GM18499 (cell line): ENCODE measurements around the gene SRR.

Experiments used
- ATAC-seq: cut with Tn5 transposase; IDR thresholded peaks from one replicate; pipeline ENCODE4 v1.9.1; 2021; ENCODE audit warnings: moderate number of reproducible peaks; ENCODE audit not compliant: insufficient read depth, unreplicated experiment

SRR gene

DNA sequence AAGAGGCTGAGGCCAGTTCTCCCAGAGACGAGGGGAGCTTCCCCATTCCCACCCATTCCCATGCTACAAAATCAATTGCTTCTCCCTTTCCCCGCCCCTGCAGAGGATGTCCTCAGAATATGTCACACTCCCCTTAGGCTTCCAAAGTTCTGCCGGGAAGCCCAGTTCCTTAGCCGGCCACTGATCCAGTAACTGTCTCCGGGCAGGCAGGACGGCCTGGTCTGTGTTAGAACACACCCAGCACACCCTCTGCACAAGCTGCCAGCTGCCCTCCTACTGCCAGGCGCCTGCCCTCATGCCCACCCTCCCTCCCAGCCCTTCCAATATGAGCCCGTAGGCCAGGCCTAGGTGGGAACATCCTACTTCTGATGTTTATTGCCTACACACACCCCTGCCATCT is 64.6 kb downstream of the SRR start:
- ATAC-seq = no peak

DNA sequence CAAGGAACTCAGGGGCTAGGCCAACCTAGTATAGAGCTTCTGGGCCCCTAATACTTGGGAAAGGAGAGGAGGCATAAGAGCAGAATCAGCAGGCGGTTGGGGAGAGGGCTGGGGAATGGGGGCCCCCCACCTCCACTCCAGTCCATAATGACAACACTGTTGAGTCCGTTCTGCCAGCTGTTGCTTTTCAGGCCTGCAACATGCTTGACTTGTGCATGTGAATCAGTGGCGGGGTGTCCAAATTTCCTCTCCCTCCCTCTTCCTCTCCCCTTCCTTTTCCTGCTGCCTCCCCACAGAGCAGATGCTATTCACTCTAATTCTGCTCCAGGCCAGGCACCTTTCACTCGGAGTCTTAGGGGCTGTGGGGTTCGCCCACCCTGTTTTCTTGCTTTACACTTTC is 65.3 kb downstream of the SRR start:
- ATAC-seq = no peak

DNA sequence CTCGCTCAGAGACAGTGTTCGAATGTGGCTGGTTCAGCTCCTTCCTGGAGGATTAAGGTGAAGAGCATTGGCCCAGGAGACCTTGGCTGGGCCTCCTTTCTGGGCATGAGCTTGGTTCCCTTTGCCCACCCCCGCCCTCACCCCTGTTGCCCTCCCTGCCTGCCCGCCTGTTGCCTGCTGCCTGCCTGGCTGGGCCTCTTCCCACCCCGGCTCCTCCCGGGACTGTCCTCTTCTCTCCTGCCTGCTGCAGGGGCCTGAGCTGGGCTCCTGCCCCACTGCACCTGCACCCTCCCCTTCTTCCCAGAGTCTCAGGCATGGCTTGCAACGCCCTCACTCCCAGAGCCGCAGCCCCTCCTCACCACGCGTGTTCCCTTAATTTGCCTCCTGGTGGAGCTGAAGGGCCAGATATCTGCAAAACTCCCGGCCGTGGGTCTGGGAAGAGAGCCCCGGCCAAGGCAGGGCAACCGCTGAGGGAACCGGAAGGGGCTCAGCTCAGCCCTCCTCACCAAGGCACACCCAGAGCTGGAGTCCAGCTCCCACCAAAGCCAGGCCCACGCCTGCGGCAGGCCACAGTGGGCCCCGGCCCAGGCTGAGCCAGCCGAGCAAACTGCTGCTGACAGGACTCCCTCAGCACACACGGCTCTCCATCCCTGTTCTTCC is 65.9 kb downstream of the SRR start:
- no peak for ATAC-seq

DNA sequence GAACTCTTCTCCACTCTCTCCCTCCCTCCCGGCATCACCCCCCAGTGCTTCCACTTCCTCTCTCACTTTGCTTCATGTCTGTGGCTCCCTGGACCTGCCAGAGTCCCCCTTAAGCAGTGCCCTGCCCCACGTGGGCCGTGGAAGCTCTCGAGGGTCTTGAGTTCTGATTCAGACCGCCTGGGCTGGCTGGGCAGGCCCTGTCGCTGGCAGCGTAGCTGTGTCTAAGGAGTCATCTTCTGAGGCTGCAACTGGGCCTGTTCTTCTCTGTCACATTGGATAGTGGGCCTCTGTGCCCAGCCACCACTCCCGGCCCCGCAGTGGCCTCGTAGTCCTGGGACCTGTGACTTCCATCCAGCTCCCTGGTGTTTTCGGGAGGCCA is 66.5 kb downstream of the SRR start:
- no peak for ATAC-seq

DNA sequence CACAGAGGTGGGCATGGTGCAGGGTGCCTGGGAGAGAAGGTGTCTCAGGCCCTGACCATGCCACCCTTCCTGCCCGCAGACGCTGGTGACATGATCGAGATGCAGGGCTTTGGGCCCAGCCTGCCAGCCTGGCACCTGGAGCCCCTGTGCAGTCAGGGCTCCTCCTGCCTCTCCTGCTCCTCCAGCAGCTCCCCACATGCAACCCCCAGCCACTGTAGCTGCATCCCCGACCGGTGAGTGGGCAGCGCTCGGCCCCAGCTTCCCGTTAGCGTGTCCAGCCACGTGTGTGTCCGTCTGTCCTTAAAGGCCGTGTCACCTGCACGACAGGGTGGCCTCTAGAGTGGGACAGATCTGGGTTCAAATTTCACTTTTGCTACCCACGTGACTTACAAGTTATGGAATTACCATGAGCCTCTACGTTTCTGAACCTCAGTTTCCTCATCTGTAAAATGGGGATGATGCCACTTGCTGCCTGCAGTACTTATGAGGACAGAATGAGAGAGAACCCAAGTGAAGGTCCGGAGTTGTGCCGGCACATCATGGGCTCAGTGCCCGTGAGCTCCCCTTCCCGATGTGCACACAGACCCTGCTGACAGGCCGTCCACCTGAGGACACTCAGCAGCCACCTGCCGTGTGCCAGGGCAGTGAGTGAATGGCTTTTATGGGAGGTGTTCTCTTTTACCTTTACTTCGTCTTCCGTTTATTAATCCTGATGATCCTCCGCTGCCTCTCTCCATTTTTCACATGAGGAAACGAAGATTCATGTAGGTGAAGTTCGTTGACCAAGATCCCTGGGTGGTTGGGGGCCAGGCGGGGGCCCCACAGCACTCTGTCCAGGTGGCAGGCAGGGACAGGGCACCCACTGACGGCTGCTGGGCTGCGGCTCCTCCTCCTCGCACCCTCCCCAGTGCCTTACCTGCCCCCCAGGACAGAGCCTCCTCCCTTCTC is 67.7 kb downstream of the SRR start:
- no peak for ATAC-seq

DNA sequence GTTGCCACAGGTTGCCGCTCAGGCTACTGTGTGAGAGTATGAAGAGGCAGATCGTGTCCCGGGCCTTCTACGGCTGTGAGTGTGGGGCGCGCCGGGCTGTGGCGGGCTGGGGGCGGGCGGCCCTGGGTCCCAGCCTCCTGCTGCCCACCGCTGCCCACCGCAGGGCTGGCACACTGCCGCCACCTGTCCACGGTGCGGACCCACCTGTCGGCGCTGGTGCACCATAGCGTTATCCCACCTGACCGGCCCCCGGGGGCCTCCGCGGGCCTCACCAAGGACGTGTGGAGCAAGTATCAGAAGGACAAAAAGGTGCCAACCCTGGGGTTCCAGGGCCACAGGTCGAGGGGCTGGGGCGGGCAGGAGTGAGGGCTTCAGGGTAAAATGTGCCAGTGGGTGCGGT is 68.4 kb downstream of the SRR start:
- no peak for ATAC-seq

DNA sequence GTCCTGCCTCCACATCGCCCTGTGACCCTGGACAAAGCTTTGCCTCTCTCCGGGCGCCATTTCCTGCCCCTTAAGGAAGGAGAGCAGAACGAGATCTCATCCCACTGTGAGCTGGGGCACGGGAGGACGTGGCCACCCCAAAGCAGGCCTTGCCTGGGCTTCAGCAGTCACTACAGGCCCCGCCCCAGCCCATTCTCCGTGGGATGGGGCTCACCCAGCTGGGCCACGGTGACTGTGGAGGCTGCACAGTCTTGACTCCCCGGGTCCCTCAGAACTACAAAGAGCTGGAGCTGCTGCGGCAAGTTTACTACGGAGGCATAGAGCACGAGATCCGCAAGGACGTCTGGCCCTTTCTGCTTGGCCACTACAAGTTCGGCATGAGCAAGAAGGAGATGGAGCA is 68.9 kb downstream of the SRR start:
- ATAC-seq = no peak

DNA sequence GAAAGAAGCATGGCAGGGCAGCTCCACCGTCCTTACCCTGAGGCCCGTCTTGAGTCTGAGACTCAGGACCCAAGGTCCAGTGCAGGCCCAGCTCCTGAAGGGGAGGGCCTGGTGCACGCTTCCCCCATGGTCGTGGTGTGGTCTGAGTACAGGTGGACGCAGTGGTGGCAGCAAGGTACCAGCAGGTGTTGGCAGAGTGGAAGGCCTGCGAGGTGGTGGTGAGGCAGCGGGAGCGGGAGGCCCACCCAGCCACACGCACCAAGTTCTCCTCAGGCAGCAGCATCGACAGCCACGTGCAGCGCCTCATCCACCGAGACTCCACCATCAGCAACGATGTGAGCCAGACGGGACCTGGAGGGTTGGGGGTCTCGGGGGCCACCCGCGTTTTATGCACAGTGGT is 69.4 kb downstream of the SRR start:
- ATAC-seq = no peak
